ENCODE results near the gene SAMMSON.

The SAMMSON gene

GRCh38 chr3:69963643-69964042, 35.9 kb upstream of the SAMMSON start (continued):
- no peak for TF ChIP-seq ZNF239 (tag by site-specific recombination; IDR thresholded peaks at IDR 0.05)

- no peaks in the 10 kb centered on the region for H3K9me3 ChIP-seq (ENCODE audit: control insufficient read depth, insufficient read depth, low read depth, low read length)
- TF ChIP-seq ZNF768 (tag by site-specific recombination; IDR thresholded peaks at IDR 0.05) (no peak), ZNF580 (tag by site-specific recombination; IDR thresholded peaks at IDR 0.05) (no peak), ATF2 (tag by site-specific recombination; IDR thresholded peaks at IDR 0.05; ENCODE audit: low read depth) (no peak), ZNF785 (tag by site-specific recombination; IDR thresholded peaks at IDR 0.05) (no peak), ZNF707 (tag by site-specific recombination; IDR thresholded peaks at IDR 0.05) (no peak), ZNF530 (tag by site-specific recombination; IDR thresholded peaks at IDR 0.05; ENCODE audit: low read depth) (no peak), ZNF24 (tag by site-specific recombination; IDR thresholded peaks at IDR 0.05) (no peak), ZNF404 (tag by site-specific recombination; IDR thresholded peaks at IDR 0.05) (no peak), ZNF23 (tag by site-specific recombination; IDR thresholded peaks at IDR 0.05; ENCODE audit: borderline replicate concordance) (no peak), ZNF610 (tag by site-specific recombination; IDR thresholded peaks at IDR 0.05; ENCODE audit: borderline replicate concordance) (no peak), ZNF473 (tag by site-specific recombination; IDR thresholded peaks at IDR 0.05) (no peak), ZBTB44 (tag by site-specific recombination; IDR thresholded peaks at IDR 0.05) (no peak)
- no peak overlapping the region for H3K27ac ChIP-seq (ENCODE audit: extremely low read depth, low read depth, low read length)
- ChIA-PET CTCF (no interaction called here), POLR2A (no interaction called here)
- H3K36me3 ChIP-seq (ENCODE audit: control insufficient read depth in 2 of 2, insufficient read depth in 1 of 2, low read length in 2 of 2), result peaks cover 0 to 5% of the 10 kb centered on the region in 2 experiments; a peak in 1 of 3 replicates
- no peaks in the 10 kb centered on the region for H3K4me1 ChIP-seq (ENCODE audit: control insufficient read depth, insufficient read depth, low read length)
- no peak overlapping the region for H3K4me3 ChIP-seq (ENCODE audit: low read depth, low read length)
Observed at GRCh38 chr3:69967156-69967555, 32.4 kb upstream of the SAMMSON start.

- ChIA-PET CTCF (no interaction called here), POLR2A (no interaction called here)
- H3K4me1 ChIP-seq (ENCODE audit: control insufficient read depth, insufficient read depth, low read length), result no peaks in the 10 kb centered on the region
- TF ChIP-seq ZNF211 (tag by site-specific recombination; IDR thresholded peaks at IDR 0.05; ENCODE audit: low read depth) (no peak), HOXD13 (CRISPR knock-in tag; IDR thresholded peaks at IDR 0.05; ENCODE audit: borderline replicate concordance) (no peak), ZNF140 (tag by site-specific recombination; IDR thresholded peaks at IDR 0.05) (no peak), ZSCAN30 (tag by site-specific recombination; IDR thresholded peaks at IDR 0.05) (no peak)
- no peak overlapping the region for H3K27ac ChIP-seq (ENCODE audit: extremely low read depth, low read depth, low read length)
- no peaks in the 10 kb centered on the region for H3K36me3 ChIP-seq (ENCODE audit: control insufficient read depth in 2 of 2, insufficient read depth in 1 of 2, low read length in 2 of 2)
- no peaks in the 10 kb centered on the region for H3K9me3 ChIP-seq (ENCODE audit: control insufficient read depth, insufficient read depth, low read depth, low read length)
- H3K4me3 ChIP-seq (ENCODE audit: low read depth, low read length), result no peak overlapping the region
Observed at GRCh38 chr3:69970827-69971226, 28.7 kb upstream of the SAMMSON start.

GRCh38 chr3:69972672-69973071, 26.9 kb upstream of the SAMMSON start:
- ChIA-PET POLR2A (no interaction called here), CTCF (no interaction called here)
- Histone ChIP-seq H3K4me1 (ENCODE audit: control insufficient read depth, insufficient read depth, low read length) (no peaks in the 10 kb centered on the region), H3K9me3 (ENCODE audit: control insufficient read depth, insufficient read depth, low read depth, low read length) (no peaks in the 10 kb centered on the region), H3K4me3 (ENCODE audit: low read depth, low read length) (no peak overlapping the region), H3K27ac (ENCODE audit: extremely low read depth, low read depth, low read length) (no peak overlapping the region), H3K36me3 (ENCODE audit: control insufficient read depth in 2 of 2, insufficient read depth in 1 of 2, low read length in 2 of 2) (no peaks in the 10 kb centered on the region)
- TF ChIP-seq ZNF138 (tag by site-specific recombination; IDR thresholded peaks at IDR 0.05; ENCODE audit: borderline replicate concordance) (no peak), TRIM28 (IDR thresholded peaks at IDR 0.05; ENCODE audit: borderline replicate concordance, low read length) (no peak), SP2 (tag by site-specific recombination; IDR thresholded peaks at IDR 0.05) (no peak), GLIS2 (tag by site-specific recombination; IDR thresholded peaks at IDR 0.05) (no peak), ZBTB11 (tag by site-specific recombination; conservative IDR thresholded peaks at IDR 0.05; ENCODE audit: low read depth) (no peak), WT1 (tag by site-specific recombination; IDR thresholded peaks at IDR 0.05) (no peak), ZNF16 (tag by site-specific recombination; IDR thresholded peaks at IDR 0.05; ENCODE audit: low read depth) (no peak), MYNN (tag by site-specific recombination; IDR thresholded peaks at IDR 0.05; ENCODE audit: borderline replicate concordance) (no peak), ZNF610 (tag by site-specific recombination; IDR thresholded peaks at IDR 0.05; ENCODE audit: borderline replicate concordance) (no peak), ZNF580 (tag by site-specific recombination; IDR thresholded peaks at IDR 0.05) (no peak)
